Neural progenitor cell (in vitro differentiated cells): ENCODE measurements around the gene PTOV1. TPM values are rescaled to one million over a fixed set of nuclear protein-coding genes. Genes with fewer than 3 reads are reported as not detected.

Experiments
- DNase-seq: peaks from one replicate; pipeline ENCODE4 v3.0.0-alpha.2; 2016; ENCODE audit warnings: low spot score
- H2AFZ ChIP-seq: fragments of 200-600 bp; sonication (generic); replicated peaks from 2 replicates; pipeline ENCODE4 v1.6.1; 2016; ENCODE audit warnings: antibody characterized with exemption
- H3F3A ChIP-seq: fragments of 200-600 bp; sonication (generic); 2 replicates; pipeline ENCODE4 v1.6.1; 2016; ENCODE audit warnings: antibody characterized with exemption, low read depth
- H3K27ac ChIP-seq: fragments of 200-600 bp; sonication (generic); 2 replicates; pipeline ENCODE4 v1.5.1; 2016; ENCODE audit warnings: mild to moderate bottlenecking
- H3K27me3 ChIP-seq: fragments of 200-600 bp; sonication (generic); 2 replicates; pipeline ENCODE4 v1.6.1; 2016; ENCODE audit warnings: mild to moderate bottlenecking, moderate library complexity
- H3K36me3 ChIP-seq: fragments of 200-600 bp; sonication (generic); 2 replicates; pipeline ENCODE4 v1.5.1; 2016
- H3K4me1 ChIP-seq: fragments of 200-600 bp; sonication (generic); 2 replicates; pipeline ENCODE4 v1.6.1; 2016; ENCODE audit warnings: mixed run types
- H3K4me2 ChIP-seq: fragments of 200-600 bp; sonication (generic); 2 replicates; pipeline ENCODE4 v1.6.1; 2016
- H3K4me3 ChIP-seq: fragments of 200-600 bp; sonication (generic); 2 replicates; pipeline ENCODE4 v1.5.1; 2016
- H3K79me2 ChIP-seq: fragments of 200-600 bp; sonication (generic); 2 replicates; pipeline ENCODE4 v1.6.1; 2016; ENCODE audit warnings: low read depth
- H3K9ac ChIP-seq: fragments of 200-600 bp; sonication (generic); 2 replicates; pipeline ENCODE4 v1.6.1; 2016
- H3K9me3 ChIP-seq: fragments of 200-600 bp; sonication (generic); 2 replicates; pipeline ENCODE4 v1.5.1; 2016; ENCODE audit warnings: low read depth
- H4K20me1 ChIP-seq: fragments of 200-600 bp; sonication (generic); 2 replicates; pipeline ENCODE4 v1.6.1; 2016; ENCODE audit warnings: low read depth
- H3K27ac Mint-ChIP-seq: 3 replicates; pipeline ENCODE4 v1.8.0; 2021; ENCODE audit warnings: mixed read lengths
- H3K27me3 Mint-ChIP-seq: 2 replicates; pipeline ENCODE4 v1.8.0; 2022; ENCODE audit warnings: low read depth, mild to moderate bottlenecking, inconsistent platforms, moderate library complexity, mixed read lengths; ENCODE audit not compliant: insufficient read depth
- H3K36me3 Mint-ChIP-seq: 3 replicates; pipeline ENCODE4 v1.8.0; 2021; ENCODE audit warnings: mixed read lengths
- H3K4me1 Mint-ChIP-seq: 3 replicates; pipeline ENCODE4 v1.8.0; 2021; ENCODE audit warnings: mixed read lengths
- H3K4me3 Mint-ChIP-seq: 3 replicates; pipeline ENCODE4 v1.8.0; 2021; ENCODE audit warnings: mild to moderate bottlenecking, moderate library complexity, mixed read lengths
- H3K9me3 Mint-ChIP-seq: 3 replicates; pipeline ENCODE4 v1.8.0; 2020; ENCODE audit warnings: mixed read lengths
- EZH2 ChIP-seq: fragments of 200-600 bp; sonication (generic); IDR thresholded peaks from 2 replicates; pipeline ENCODE4 v1.6.1; 2017; ENCODE audit warnings: antibody characterized with exemption, mild to moderate bottlenecking, moderate library complexity
- EZH2phosphoT487 ChIP-seq: fragments of 200-600 bp; sonication (generic); IDR thresholded peaks from 2 replicates; pipeline ENCODE4 v1.6.1; 2017; ENCODE audit warnings: antibody characterized with exemption
- microRNA-seq: library from miRNA; unstranded; fragments of <30 nt; microRNA quantifications from one replicate; pipeline ENCODE4, GENCODE V29; 2016
- small RNA-seq: library from RNA; depleted of rRNA; stranded (forward); fragments of <200 nt; gene quantifications from one replicate; pipeline ENCODE3, GENCODE V24; 2015
- total RNA-seq: library from RNA; depleted of rRNA; stranded (reverse); fragments of >200 nt; gene quantifications from 2 replicates; pipeline ENCODE4 v1.2.3, GENCODE V29; 2015; ENCODE audit warnings: low replicate concordance
- TF ChIP-seq, protein P1 (sequence below): fragments of 200-600 bp; sonication (generic); IDR thresholded peaks from 2 replicates; pipeline ENCODE4 v1.5.1; 2017; ENCODE audit warnings: antibody characterized with exemption, mild to moderate bottlenecking

PTOV1 gene
- total RNA-seq, 1 donor from 2014 or later = 63.5 TPM

DNA sequence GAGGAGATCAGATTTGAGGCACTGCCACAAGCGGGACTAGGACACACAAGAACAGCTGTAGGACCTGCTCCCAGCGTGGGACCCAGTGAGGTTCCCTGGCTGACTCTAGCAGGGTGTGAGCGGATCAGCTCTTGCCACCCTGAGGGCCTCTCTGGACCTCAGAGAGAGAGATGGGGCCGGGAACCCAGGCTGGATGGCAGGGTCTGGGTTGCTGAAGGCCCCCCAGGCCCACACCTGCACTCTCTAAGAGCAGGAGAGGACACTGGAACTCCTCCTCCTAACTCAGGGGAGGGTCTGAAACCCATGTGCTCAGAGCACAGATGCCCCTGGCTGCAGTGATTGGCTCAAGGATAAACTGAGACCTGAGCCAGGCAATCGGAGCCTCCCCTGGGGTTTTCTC lies 59.2 kb downstream of the PTOV1 start:
- H3K4me2 ChIP-seq = no peak overlapping the region
- no peak overlapping the region for H3K27ac ChIP-seq
- Mint-ChIP-seq H3K4me3 (no peak overlapping the region), H3K9me3 (no peaks in the 10 kb centered on the region), H3K4me1 (peaks cover 3% of the 10 kb centered on the region), H3K36me3 (peaks cover 40% of the 10 kb centered on the region), H3K27me3 (peaks cover 12% of the 10 kb centered on the region), H3K27ac (no peak overlapping the region)
- TF ChIP-seq, protein P1, sequence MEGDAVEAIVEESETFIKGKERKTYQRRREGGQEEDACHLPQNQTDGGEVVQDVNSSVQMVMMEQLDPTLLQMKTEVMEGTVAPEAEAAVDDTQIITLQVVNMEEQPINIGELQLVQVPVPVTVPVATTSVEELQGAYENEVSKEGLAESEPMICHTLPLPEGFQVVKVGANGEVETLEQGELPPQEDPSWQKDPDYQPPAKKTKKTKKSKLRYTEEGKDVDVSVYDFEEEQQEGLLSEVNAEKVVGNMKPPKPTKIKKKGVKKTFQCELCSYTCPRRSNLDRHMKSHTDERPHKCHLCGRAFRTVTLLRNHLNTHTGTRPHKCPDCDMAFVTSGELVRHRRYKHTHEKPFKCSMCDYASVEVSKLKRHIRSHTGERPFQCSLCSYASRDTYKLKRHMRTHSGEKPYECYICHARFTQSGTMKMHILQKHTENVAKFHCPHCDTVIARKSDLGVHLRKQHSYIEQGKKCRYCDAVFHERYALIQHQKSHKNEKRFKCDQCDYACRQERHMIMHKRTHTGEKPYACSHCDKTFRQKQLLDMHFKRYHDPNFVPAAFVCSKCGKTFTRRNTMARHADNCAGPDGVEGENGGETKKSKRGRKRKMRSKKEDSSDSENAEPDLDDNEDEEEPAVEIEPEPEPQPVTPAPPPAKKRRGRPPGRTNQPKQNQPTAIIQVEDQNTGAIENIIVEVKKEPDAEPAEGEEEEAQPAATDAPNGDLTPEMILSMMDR = no peak
- TF ChIP-seq EZH2 = no peak
- no peak for TF ChIP-seq EZH2phosphoT487
- no peak overlapping the region for H3K9ac ChIP-seq
- H4K20me1 ChIP-seq = peaks cover 81% of the 10 kb centered on the region
- H3F3A ChIP-seq = peaks cover 7% of the 10 kb centered on the region
- peaks cover 43% of the 10 kb centered on the region for H3K79me2 ChIP-seq
- no peaks in the 10 kb centered on the region for H3K36me3 ChIP-seq
- no peak for DNase-seq
- H3K4me3 ChIP-seq = no peak overlapping the region
- no peaks in the 10 kb centered on the region for H3K27me3 ChIP-seq
- no peak overlapping the region for H2AFZ ChIP-seq
- H3K4me1 ChIP-seq = no peaks in the 10 kb centered on the region
- H3K9me3 ChIP-seq = no peaks in the 10 kb centered on the region

Small RNAs within 50 kb of the gene (microRNA-seq; reads per million reads assigned to microRNA genes)
- 2.4 reads per million, percentile 9 among the genes with 10 or more reads in this experiment for gene MIR4749
- not detected for gene MIR4750
- gene MIR6800 = not detected

Small RNAs within 50 kb of the gene (small RNA-seq; reads per million reads assigned to genes)
- not detected for gene MIR4749

Other genes starting within 250 kb of the PTOV1 start
- gene RRAS, start 211.0 kb upstream of the PTOV1 start, total RNA-seq = 9.6 and 15.2 TPM in 2 replicates
- 8.7 and 27.5 TPM in 2 replicates for gene SCAF1, start 208.9 kb upstream of the PTOV1 start, total RNA-seq
- gene IRF3, start 185.3 kb upstream of the PTOV1 start, total RNA-seq = 29.5 and 65.1 TPM in 2 replicates
- gene BCL2L12, start 185.2 kb upstream of the PTOV1 start, total RNA-seq = 6.1 and 41.8 TPM in 2 replicates
- 480 and 755 TPM in 2 replicates for gene PRMT1, start 173.9 kb upstream of the PTOV1 start, total RNA-seq
- 6.0 and 9.4 TPM in 2 replicates for gene ADM5, start 161.6 kb upstream of the PTOV1 start, total RNA-seq
- gene CPT1C, start 160.0 kb upstream of the PTOV1 start, total RNA-seq = 51.7 and 105 TPM in 2 replicates
- 0.37 TPM in 1 of 2 replicates, not detected in the other for gene TSKS, start 87.9 kb upstream of the PTOV1 start, total RNA-seq
- gene AP2A1, start 84.2 kb upstream of the PTOV1 start, total RNA-seq = 61.6 and 137 TPM in 2 replicates
- 24.6 and 37.8 TPM in 2 replicates for gene FUZ, start 37.9 kb upstream of the PTOV1 start, total RNA-seq
- 44.9 and 54.1 TPM in 2 replicates for gene MED25, start 32.9 kb upstream of the PTOV1 start, total RNA-seq
- 41.1 and 72.4 TPM in 2 replicates for gene PNKP, start 16.4 kb downstream of the PTOV1 start, total RNA-seq
- gene AKT1S1, start 26.2 kb downstream of the PTOV1 start, total RNA-seq = 2.3 and 13.6 TPM in 2 replicates
- 10.4 and 15.9 TPM in 2 replicates for gene TBC1D17, start 26.5 kb downstream of the PTOV1 start, total RNA-seq
- 0.56 TPM in 1 of 2 replicates, not detected in the other for gene IL4I1, start 45.7 kb downstream of the PTOV1 start, total RNA-seq
- gene ATF5, start 78.0 kb downstream of the PTOV1 start, total RNA-seq = 1.6 and 10.6 TPM in 2 replicates
- gene NUP62, start 78.3 kb downstream of the PTOV1 start, total RNA-seq = 48.2 and 83.8 TPM in 2 replicates
- gene SIGLEC11, start 110.0 kb downstream of the PTOV1 start, total RNA-seq = not detected in 2 replicates
- gene VRK3, start 174.2 kb downstream of the PTOV1 start, total RNA-seq = 21.6 and 48.0 TPM in 2 replicates
- 9.7 and 14.7 TPM in 2 replicates for gene ZNF473, start 174.8 kb downstream of the PTOV1 start, total RNA-seq